ENCODE data around the gene CDYL2. TPM values are rescaled to one million over a fixed set of nuclear protein-coding genes. Genes with fewer than 3 reads are reported as not detected.

Gene CDYL2
- total and polyA plus RNA-seq, 8 donors = 0.60 to 7.3 (median 1.7) TPM

- Histone ChIP-seq H3K27ac (no peak overlapping the region), H3K4me1 (peaks cover 3 to 11% (median 5%) of the 10 kb centered on the region in 4 donors), H3K36me3 (no peaks in the 10 kb centered on the region), H3K4me3 (no peak overlapping the region), H3K9me3 (no peaks in the 10 kb centered on the region), H3K27me3 (peaks cover 0 to 6% (median 0%) of the 10 kb centered on the region in 3 donors)
- intact Hi-C loops (cut with DNase I; ENCODE audit: low total_unique reads) = loop anchor here (10.0 kb wide), 1 partner anchor 263 kb away; the partner anchor contains the start of gene DYNLRB2
- 81 to 98% (median 93%) methylated on average over 3 of the region's 3 CpGs for WGBS, 5 donors
- TF ChIP-seq CTCF (IDR thresholded peaks at IDR 0.05) (no peak), POLR2AphosphoS5 (IDR thresholded peaks at IDR 0.05) (no peak), EP300 (IDR thresholded peaks at IDR 0.05) (no peak), POLR2A (IDR thresholded peaks at IDR 0.05) (no peak)
- DNase-seq = no peak
These were observed 3.5 kb upstream of the CDYL2 start for GRCh38 chr16:80807906-80808305.

- Histone ChIP-seq H3K36me3 (no peaks in the 10 kb centered on the region), H3K27me3 (peaks cover 0 to 6% (median 0%) of the 10 kb centered on the region in 3 donors), H3K27ac (no peak overlapping the region), H3K9me3 (no peaks in the 10 kb centered on the region), H3K4me3 (no peak overlapping the region), H3K4me1 (peaks cover 3 to 12% (median 5%) of the 10 kb centered on the region in 4 donors)
- 58 to 76% (median 70%) methylated on average over 5 of the region's 5 CpGs for WGBS, 5 donors
- intact Hi-C loops (cut with DNase I; ENCODE audit: low total_unique reads) = loop anchor here (10.0 kb wide), 1 partner anchor 262 kb away; the partner anchor contains the start of gene DYNLRB2
- TF ChIP-seq POLR2A (IDR thresholded peaks at IDR 0.05) (no peak), POLR2AphosphoS5 (IDR thresholded peaks at IDR 0.05) (no peak), CTCF (IDR thresholded peaks at IDR 0.05) (no peak), EP300 (IDR thresholded peaks at IDR 0.05) (no peak)
- peak in 1 of 2 donors; percentile 13 for DNase-seq
These were observed 2.5 kb upstream of the CDYL2 start for GRCh38 chr16:80806927-80807340.

- Histone ChIP-seq H3K4me3 (no peak overlapping the region), H3K36me3 (no peaks in the 10 kb centered on the region), H3K9me3 (no peaks in the 10 kb centered on the region), H3K4me1 (peaks cover 3 to 12% (median 5%) of the 10 kb centered on the region in 4 donors), H3K27ac (no peak overlapping the region), H3K27me3 (peaks cover 0 to 6% (median 0%) of the 10 kb centered on the region in 3 donors)
- DNase-seq = no peak
- intact Hi-C loops (cut with DNase I; ENCODE audit: low total_unique reads) = loop anchor here (10.0 kb wide), 1 partner anchor 261 kb away; the partner anchor contains the start of gene DYNLRB2
- 78 to 100% (median 90%) methylated on average over 1 of the region's 1 CpG for WGBS, 5 donors
- TF ChIP-seq POLR2AphosphoS5 (IDR thresholded peaks at IDR 0.05) (no peak), POLR2A (IDR thresholded peaks at IDR 0.05) (no peak), EP300 (IDR thresholded peaks at IDR 0.05) (no peak), CTCF (IDR thresholded peaks at IDR 0.05) (no peak)
These were observed 1.9 kb upstream of the CDYL2 start for GRCh38 chr16:80806289-80806688.

- Histone ChIP-seq H3K4me1 (peaks cover 3 to 12% (median 5%) of the 10 kb centered on the region in 4 donors), H3K27me3 (peaks cover 0 to 6% (median 0%) of the 10 kb centered on the region in 3 donors), H3K9me3 (no peaks in the 10 kb centered on the region), H3K4me3 (peak overlapping the region; percentile 60 to 77 (median 68)), H3K27ac (peak overlapping the region in 4 of 5 donors; percentile 58 to 91 (median 71)), H3K36me3 (no peaks in the 10 kb centered on the region)
- intact Hi-C loops (cut with DNase I; ENCODE audit: low total_unique reads) = loop anchor here (10.0 kb wide), 1 partner anchor 259 kb away; the partner anchor contains the start of gene DYNLRB2
- DNase-seq = peak in 1 of 2 donors; percentile 83
- WGBS, 5 donors = 0 to 1% (median 1%) methylated on average over 23 to 80 of the region's 80 CpGs
- TF ChIP-seq POLR2AphosphoS5 (IDR thresholded peaks at IDR 0.05) (no peak), POLR2A (IDR thresholded peaks at IDR 0.05) (no peak), CTCF (IDR thresholded peaks at IDR 0.05) (no peak), EP300 (IDR thresholded peaks at IDR 0.05) (no peak)
These were observed 307 bp downstream of the CDYL2 start for GRCh38 chr16:80804056-80804525.

Data from stomach (tissue), 9 donors.